ENCODE measurements around the gene LRCH4. TPM values are rescaled to one million over a fixed set of nuclear protein-coding genes. Genes with fewer than 3 reads are reported as not detected.

The LRCH4 gene
- total RNA-seq, 4 donors from 2014 or later = 42.0 to 82.2 (median 63.7) TPM

GRCh38 chr7:100563100-100563564 lies 22.8 kb downstream of the LRCH4 start:
- intact Hi-C loops (cut with DNase I; ENCODE audit: low total_unique reads) = loop anchor here (10.0 kb wide), 1 partner anchor 292 kb away; the partner anchor contains the start of gene SLC12A9
- 92% methylated on average over 8 of the region's 8 CpGs for WGBS, 2 donors
- no peak for DNase-seq (ENCODE audit: low spot score in 2 of 2)
- no peak for TF ChIP-seq CTCF (IDR thresholded peaks at IDR 0.05)
- no peak for TF ChIP-seq POLR2A (IDR thresholded peaks at IDR 0.05)
- H3K4me3 ChIP-seq (ENCODE audit: low read depth, poor library complexity, severe bottlenecking) = no peak overlapping the region

GRCh38 chr7:100562195-100563099 lies 23.5 kb downstream of the LRCH4 start:
- no peak for TF ChIP-seq POLR2A (IDR thresholded peaks at IDR 0.05)
- no peak for TF ChIP-seq CTCF (IDR thresholded peaks at IDR 0.05)
- 89 to 95% methylated on average over 25 to 26 of the region's 26 CpGs for WGBS, 2 donors
- DNase-seq (ENCODE audit: low spot score in 2 of 2) = peak in 1 of 2 donors; percentile 81
- intact Hi-C loops (cut with DNase I; ENCODE audit: low total_unique reads) = loop anchor here (10.0 kb wide), 1 partner anchor 292 kb away; the partner anchor contains the start of gene SLC12A9
- H3K4me3 ChIP-seq (ENCODE audit: low read depth, poor library complexity, severe bottlenecking) = no peak overlapping the region

- 94 to 96% methylated on average over 12 of the region's 12 CpGs for WGBS, 2 donors
- TF ChIP-seq POLR2A (IDR thresholded peaks at IDR 0.05) = no peak
- TF ChIP-seq CTCF (IDR thresholded peaks at IDR 0.05) = no peak
- intact Hi-C loops (cut with DNase I; ENCODE audit: low total_unique reads) = loop anchor here (10.0 kb wide), 1 partner anchor 293 kb away; the partner anchor contains the start of gene SLC12A9
- DNase-seq (ENCODE audit: low spot score in 2 of 2) = no peak
- no peak overlapping the region for H3K4me3 ChIP-seq (ENCODE audit: low read depth, poor library complexity, severe bottlenecking)
Measured at GRCh38 chr7:100561491-100562194, 24.3 kb downstream of the LRCH4 start.

- no peak for DNase-seq (ENCODE audit: low spot score in 2 of 2)
- 67 to 80% methylated on average over 4 of the region's 4 CpGs for WGBS, 2 donors
- TF ChIP-seq POLR2A (IDR thresholded peaks at IDR 0.05) = no peak
- TF ChIP-seq CTCF (IDR thresholded peaks at IDR 0.05) = no peak
- intact Hi-C loops (cut with DNase I; ENCODE audit: low total_unique reads) = loop anchor here (2.0 kb wide), 1 partner anchor 90 kb away; no protein-coding TSS in a partner anchor
- no peak overlapping the region for H3K4me3 ChIP-seq (ENCODE audit: low read depth, poor library complexity, severe bottlenecking)
Measured at GRCh38 chr7:100559127-100559526, 26.8 kb downstream of the LRCH4 start.

GRCh38 chr7:100556541-100556940 lies 29.4 kb downstream of the LRCH4 start:
- no peak overlapping the region for H3K4me3 ChIP-seq (ENCODE audit: low read depth, poor library complexity, severe bottlenecking)
- intact Hi-C loops (cut with DNase I; ENCODE audit: low total_unique reads) = no loop called here
- TF ChIP-seq POLR2A (IDR thresholded peaks at IDR 0.05) (no peak), CTCF (IDR thresholded peaks at IDR 0.05) (no peak)
- no peak for DNase-seq (ENCODE audit: low spot score in 2 of 2)
- WGBS, 2 donors = 70 to 72% methylated on average over 4 of the region's 4 CpGs

Measured in lower leg skin (tissue), 4 donors.